Loucy (cell line): ENCODE data around the gene SERINC3.

Experiments
- EZH2phosphoT487 ChIP-seq: fragments of 200-600 bp; IDR thresholded peaks from 2 replicates; pipeline ENCODE4 v1.6.1; 2018; ENCODE audit warnings: antibody characterized with exemption, mild to moderate bottlenecking, moderate library complexity, borderline replicate concordance
- TF ChIP-seq, protein P1 (sequence below): fragments of 200-600 bp; sonication (generic); conservative IDR thresholded peaks from 2 replicates; pipeline ENCODE4 v1.5.1; 2014; ENCODE audit warnings: mild to moderate bottlenecking, antibody characterized with exemption, low read length

DNA sequence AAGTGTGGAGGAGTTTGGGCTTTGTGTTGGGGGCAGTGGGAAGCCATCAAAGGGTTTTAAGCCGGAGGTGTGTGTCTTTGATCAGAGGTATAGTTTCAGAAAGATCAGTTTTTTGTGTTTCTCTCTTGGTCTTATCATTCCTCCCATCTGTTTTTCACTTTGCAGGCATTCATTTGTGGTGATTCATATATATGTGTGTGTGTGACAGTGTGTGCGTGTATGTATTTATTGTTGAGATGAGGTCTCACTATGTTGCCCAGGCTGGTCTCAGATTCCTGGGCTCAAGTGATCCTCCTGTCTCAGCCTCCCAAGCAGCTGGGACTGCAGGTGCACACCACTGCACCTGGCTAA, 11.1 kb upstream of the SERINC3 start:
- TF ChIP-seq, protein P1, sequence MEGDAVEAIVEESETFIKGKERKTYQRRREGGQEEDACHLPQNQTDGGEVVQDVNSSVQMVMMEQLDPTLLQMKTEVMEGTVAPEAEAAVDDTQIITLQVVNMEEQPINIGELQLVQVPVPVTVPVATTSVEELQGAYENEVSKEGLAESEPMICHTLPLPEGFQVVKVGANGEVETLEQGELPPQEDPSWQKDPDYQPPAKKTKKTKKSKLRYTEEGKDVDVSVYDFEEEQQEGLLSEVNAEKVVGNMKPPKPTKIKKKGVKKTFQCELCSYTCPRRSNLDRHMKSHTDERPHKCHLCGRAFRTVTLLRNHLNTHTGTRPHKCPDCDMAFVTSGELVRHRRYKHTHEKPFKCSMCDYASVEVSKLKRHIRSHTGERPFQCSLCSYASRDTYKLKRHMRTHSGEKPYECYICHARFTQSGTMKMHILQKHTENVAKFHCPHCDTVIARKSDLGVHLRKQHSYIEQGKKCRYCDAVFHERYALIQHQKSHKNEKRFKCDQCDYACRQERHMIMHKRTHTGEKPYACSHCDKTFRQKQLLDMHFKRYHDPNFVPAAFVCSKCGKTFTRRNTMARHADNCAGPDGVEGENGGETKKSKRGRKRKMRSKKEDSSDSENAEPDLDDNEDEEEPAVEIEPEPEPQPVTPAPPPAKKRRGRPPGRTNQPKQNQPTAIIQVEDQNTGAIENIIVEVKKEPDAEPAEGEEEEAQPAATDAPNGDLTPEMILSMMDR, result no peak
- TF ChIP-seq EZH2phosphoT487, result no peak
